Measurements from ENCODE around the gene GGT1. TPM values are rescaled to one million over a fixed set of nuclear protein-coding genes. Genes with fewer than 3 reads are reported as not detected.
"Not testable (repeated sequence)": the region's sequence is repeated elsewhere in the genome, so short reads cannot be mapped to it uniquely, and the experiment has no call there.

The GGT1 gene
- total and polyA plus RNA-seq, 2 donors (not counting 3 experiments of a cell fraction or from before 2014, with no cell fraction given), result 1.8 to 2.0 TPM

GRCh38 chr22:24593559-24593835 lies 9.5 kb upstream of the GGT1 start:
- CTCF ChIA-PET, result interaction anchor here (0.8 to 1.6 kb wide), 2 partner anchors 10 to 179 kb away, joined by 3 to 4 read pairs; no protein-coding TSS in a partner anchor
- H3K27me3 ChIP-seq (ENCODE audit: control insufficient read depth in 2 of 2, insufficient read depth in 2 of 2, low read length in 2 of 2); H3K4me3 ChIP-seq (replicated peaks in 1 of 3; ENCODE audit: insufficient read depth in 1 of 3, low read depth in 1 of 3, low read length in 3 of 3); intact Hi-C loops (cut with micrococcal nuclease); H3K36me3 ChIP-seq (ENCODE audit: control insufficient read depth in 2 of 2, extremely low read depth in 1 of 2, insufficient read depth in 2 of 2, low read length in 2 of 2); FAIRE-seq; BruUV-seq (replicated peaks); H3K27ac ChIP-seq (ENCODE audit: insufficient read depth, low read depth, low read length); H4K20me1 ChIP-seq (replicated peaks; ENCODE audit: control insufficient read depth, extremely low read depth, insufficient read depth, low read length); dilution Hi-C loops (cut with MboI; ENCODE audit: extremely low pct_ligation_motif_present, low sequenced_read_pairs); DNase-seq (ENCODE audit: low read depth, low spot score); POLR2A ChIA-PET; H3K4me1 ChIP-seq (ENCODE audit: control insufficient read depth, extremely low read depth, insufficient read depth, low read length); H3K79me2 ChIP-seq (ENCODE audit: control insufficient read depth, insufficient read depth, low read length); H3K9me1 ChIP-seq (replicated peaks; ENCODE audit: control insufficient read depth, extremely low read depth, insufficient read depth, low read length); H3K9me3 ChIP-seq (replicated peaks; ENCODE audit: control insufficient read depth, insufficient read depth, low read length): not testable (repeated sequence)
- H2AFZ ChIP-seq (ENCODE audit: low read depth, low read length), result peak overlapping the region; percentile 95
- peak overlapping the region; percentile 79 for H3K9ac ChIP-seq (replicated peaks; ENCODE audit: extremely low read depth, insufficient read depth, low read length)
- peak overlapping the region; percentile 40 for H3K4me2 ChIP-seq (ENCODE audit: insufficient read depth, low read length)

- no peak for TF ChIP-seq FOS (IDR thresholded peaks at IDR 0.05; ENCODE audit: borderline replicate concordance, insufficient read depth, low read length)
- no peak for TF ChIP-seq EZH2 (IDR thresholded peaks at IDR 0.05; ENCODE audit: borderline replicate concordance, low read depth, low read length, severe bottlenecking)
- no peak for TF ChIP-seq GATA2 (IDR thresholded peaks at IDR 0.05; ENCODE audit: insufficient read depth, insufficient read length, low read depth, low read length)
- no peak for TF ChIP-seq POLR2A (IDR thresholded peaks at IDR 0.05; ENCODE audit: low read depth, low read length)
- no peaks in the 10 kb centered on the region for H4K20me1 ChIP-seq (replicated peaks; ENCODE audit: control insufficient read depth, extremely low read depth, insufficient read depth, low read length)
- H3K4me2 ChIP-seq (ENCODE audit: insufficient read depth, low read length), result no peak overlapping the region
- H3K79me2 ChIP-seq (ENCODE audit: control insufficient read depth, insufficient read depth, low read length), result no peaks in the 10 kb centered on the region
- intact Hi-C loops (cut with micrococcal nuclease) (no loop called here), dilution Hi-C loops (cut with MboI; ENCODE audit: extremely low pct_ligation_motif_present, low sequenced_read_pairs) (no loop called here)
- POLR2A ChIA-PET, result no interaction called here
- H3K36me3 ChIP-seq (ENCODE audit: control insufficient read depth in 2 of 2, extremely low read depth in 1 of 2, insufficient read depth in 2 of 2, low read length in 2 of 2), result no peaks in the 10 kb centered on the region
- no peak overlapping the region for H3K9ac ChIP-seq (replicated peaks; ENCODE audit: extremely low read depth, insufficient read depth, low read length)
- H3K4me3 ChIP-seq (replicated peaks in 1 of 3; ENCODE audit: insufficient read depth in 1 of 3, low read depth in 1 of 3, low read length in 3 of 3), result no peak overlapping the region
- no peaks in the 10 kb centered on the region for H3K9me3 ChIP-seq (replicated peaks; ENCODE audit: control insufficient read depth, insufficient read depth, low read length)
- no peak for FAIRE-seq
- no peak for DNase-seq (ENCODE audit: low read depth, low spot score)
- no TSS peak for BruUV-seq (replicated peaks)
- no peaks in the 10 kb centered on the region for H3K27me3 ChIP-seq (ENCODE audit: control insufficient read depth in 2 of 2, insufficient read depth in 2 of 2, low read length in 2 of 2)
- H3K4me1 ChIP-seq (ENCODE audit: control insufficient read depth, extremely low read depth, insufficient read depth, low read length), result peaks cover 7% of the 10 kb centered on the region
- H3K9me1 ChIP-seq (replicated peaks; ENCODE audit: control insufficient read depth, extremely low read depth, insufficient read depth, low read length), result no peaks in the 10 kb centered on the region
- no peak overlapping the region for H3K27ac ChIP-seq (ENCODE audit: insufficient read depth, low read depth, low read length)
- CTCF ChIA-PET, result no interaction called here
- no peak overlapping the region for H2AFZ ChIP-seq (ENCODE audit: low read depth, low read length)
Observed at GRCh38 chr22:24593836-24594568, 9.0 kb upstream of the GGT1 start.
